ENCODE measurements around the gene REEP5.
"Not testable (repeated sequence)": the region's sequence is repeated elsewhere in the genome, so short reads cannot be mapped to it uniquely, and the experiment has no call there.

The REEP5 gene

DNA sequence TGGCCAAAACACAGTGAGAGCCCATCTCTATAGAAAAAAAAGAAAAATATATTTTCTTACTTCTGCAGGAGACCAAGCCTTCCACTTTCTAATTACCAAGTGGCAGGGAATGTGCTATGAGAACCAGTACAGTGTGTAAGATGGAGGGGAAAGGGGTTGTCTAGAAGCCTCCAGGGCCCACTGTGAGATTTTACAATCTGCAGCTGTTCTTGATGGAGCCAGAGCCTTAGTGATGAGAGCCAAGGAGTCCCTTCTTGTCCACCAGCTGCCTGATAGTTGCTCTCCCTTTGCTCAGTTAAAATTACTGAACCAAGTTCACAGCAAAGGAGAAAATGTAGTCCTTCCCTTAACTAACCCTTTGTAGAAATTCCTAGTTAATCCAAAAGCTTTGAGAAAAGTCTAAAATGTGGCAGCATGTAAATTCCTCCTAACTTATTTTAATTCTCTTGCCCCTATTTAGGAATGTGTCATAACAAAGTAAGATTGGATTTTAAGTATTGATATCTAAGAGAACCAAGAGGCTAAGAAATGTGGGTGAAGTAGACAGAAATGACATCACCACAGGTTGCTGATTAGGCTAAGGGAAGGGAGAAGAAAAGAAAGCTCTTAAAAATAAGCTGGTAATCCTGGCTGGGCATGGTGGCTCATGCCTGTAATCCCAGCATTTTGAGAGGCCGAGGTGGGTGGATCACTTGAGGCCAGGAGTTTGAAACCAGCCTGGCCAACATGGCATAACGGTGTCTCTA is 41.6 kb downstream of the REEP5 start:
- no peak for DNase-seq

GRCh38 chr5:112878760-112879159 is 43.3 kb downstream of the REEP5 start:
- DNase-seq: peak; percentile 52

GRCh38 chr5:112878101-112878500 is 43.9 kb downstream of the REEP5 start:
- no peak for DNase-seq

GRCh38 chr5:112876362-112876761 is 45.7 kb downstream of the REEP5 start:
- DNase-seq: no peak

GRCh38 chr5:112870966-112871365 is 51.1 kb downstream of the REEP5 start:
- DNase-seq: no peak

DNA sequence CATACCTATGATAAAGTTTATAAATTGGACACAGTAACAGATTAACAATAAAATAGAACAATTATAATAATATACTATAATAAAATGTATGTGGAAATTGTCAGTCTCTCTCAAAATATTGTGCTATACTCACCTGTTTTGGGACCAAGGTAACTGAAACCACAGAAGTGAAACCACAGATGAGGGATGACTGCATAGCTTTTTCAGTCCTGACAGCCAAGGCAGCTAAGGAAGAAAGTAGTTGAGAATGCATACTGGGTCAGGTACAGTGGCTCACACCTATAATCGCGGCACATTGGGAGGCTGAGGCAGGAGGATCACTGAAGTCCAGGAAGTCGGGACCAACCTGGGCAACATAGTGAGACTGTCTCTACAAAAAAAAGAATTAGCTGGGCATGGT is 52.1 kb downstream of the REEP5 start:
- no peak for DNase-seq

DNA sequence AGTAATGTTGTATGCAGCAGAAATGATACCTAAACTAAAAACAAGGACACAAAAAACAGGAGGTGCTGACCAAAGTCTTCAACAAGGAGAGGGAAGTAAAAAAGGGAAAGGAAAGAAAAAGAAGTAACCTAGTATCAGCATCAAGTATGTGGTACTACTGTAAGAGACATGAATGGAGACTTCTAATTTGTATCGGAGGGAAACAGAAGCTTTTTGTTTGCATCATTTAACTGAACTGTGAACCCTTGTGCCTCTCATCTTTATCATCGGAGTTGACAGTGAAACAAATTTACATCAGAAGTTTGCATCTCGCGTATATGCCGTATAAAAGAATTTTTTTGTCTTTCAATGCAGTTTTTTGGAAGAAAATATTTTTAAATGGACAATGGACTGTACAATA is 54.6 kb downstream of the REEP5 start:
- no peak for DNase-seq

GRCh38 chr5:112866739-112867138 is 55.3 kb downstream of the REEP5 start:
- DNase-seq: no peak

DNA sequence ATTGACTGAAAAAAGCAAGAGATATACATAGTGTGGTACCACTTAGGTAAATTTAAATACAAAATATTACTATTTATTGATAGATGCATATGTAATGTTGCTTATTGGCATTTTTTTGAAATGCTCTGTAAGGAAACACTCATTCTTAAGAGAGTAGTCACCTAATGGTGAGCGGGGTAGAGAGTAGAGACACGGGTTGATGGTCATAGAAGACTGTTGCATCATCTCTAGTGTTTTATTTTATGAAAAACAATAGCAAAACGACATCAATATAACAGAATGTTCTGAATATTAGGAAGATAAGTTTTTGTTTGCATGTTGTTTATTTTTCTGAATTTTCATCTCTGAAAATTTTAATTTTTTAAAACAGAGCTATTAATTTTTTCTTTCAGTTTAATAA is 56.9 kb downstream of the REEP5 start:
- no peak for DNase-seq

- DNase-seq: no peak
These were observed 58.5 kb downstream of the REEP5 start for GRCh38 chr5:112863549-112863948.

DNA sequence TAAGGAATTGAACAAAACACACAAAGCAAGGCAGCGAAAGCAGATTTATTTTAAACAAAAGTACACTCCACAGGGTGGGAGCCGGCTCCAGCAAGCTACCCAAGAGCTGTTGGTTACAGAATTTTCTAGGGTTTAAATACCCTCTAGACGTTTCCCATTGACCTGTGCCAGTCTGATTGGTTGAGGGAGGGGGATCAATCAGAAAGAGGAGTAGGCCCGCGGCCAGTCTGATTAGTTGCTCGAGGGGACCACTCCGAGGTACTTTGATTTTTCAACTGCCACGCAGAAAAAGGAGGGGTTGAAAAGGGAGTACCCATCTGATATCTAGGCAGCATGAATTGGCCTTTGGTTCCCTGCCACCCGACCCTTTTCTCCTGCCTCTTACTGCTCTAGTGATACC is 59.9 kb downstream of the REEP5 start:
- DNase-seq: no peak

DNA sequence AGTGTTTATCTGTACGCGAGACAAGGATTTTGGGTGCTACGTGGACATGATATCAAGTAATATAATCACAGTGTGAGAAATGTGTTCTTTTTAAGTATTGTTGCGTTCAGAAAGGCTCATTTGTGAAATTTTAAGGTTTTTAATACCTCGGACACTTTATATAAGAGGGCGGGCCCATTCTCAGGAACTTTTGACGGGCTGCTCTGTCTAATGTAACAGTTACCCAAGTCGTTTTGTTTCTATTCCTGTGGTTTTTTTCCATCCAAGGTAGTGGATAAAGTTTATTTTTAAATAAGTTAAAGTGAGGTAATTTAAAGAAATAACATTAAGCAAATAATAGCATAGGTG is 60.4 kb downstream of the REEP5 start:
- DNase-seq: no peak

DNA sequence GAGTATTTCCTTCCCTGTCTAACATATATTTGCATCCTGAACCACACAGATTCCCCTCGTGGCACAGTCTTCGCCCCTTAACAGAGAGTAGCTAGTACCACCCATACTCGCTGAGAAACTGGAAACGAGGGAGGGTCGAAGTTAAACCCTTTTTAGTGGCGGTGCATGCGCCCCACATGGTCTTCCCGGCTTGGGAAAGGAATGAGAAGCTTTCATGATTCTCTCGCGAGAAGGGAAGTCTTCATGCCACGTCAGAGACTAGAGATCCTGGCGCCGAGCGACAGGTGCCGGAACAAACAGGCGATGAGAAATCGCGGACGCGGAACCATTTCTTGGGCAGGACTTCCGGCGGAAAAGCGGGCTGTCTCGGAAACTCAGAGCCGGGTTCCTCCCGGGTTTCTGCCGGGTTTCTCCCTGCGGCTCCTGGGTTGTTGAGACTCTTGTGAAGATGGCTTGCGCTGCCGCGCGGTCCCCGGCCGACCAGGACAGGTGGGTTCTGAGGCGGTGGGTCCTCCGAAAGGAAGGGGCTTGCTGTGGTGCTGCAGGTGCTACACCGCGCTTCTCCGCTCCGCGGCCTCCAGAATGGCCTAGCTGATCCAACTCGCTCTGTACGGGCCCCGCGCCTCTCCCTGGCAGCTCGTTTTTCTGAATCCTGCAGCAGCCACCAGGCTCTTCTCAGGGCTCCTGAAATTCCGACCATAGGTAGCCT is 60.9 kb downstream of the REEP5 start, which contains the start of gene SRP19:
Gene SRP19 (plus strand): TSS at position 359 of the 709 bp plus-strand sequence. CDS start 90 bp downstream, at position 449.
- peak; percentile 94 for DNase-seq

DNA sequence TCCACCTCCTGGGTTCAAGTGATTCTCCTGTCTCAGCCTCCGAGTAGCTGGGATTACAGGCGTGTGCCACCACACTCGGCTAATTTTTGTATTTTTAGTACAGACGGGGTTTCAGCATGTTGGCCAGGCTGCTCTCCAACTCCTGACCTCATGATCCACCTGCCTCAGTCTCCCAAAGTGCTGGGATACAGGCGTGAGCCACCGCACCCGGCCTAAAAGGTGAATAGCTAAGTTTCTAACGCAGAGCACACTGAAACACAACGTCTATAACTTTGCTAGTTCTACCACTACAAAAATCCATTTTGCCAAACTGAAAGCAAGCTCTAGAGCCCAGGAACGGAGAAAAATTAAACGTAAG is 61.5 kb downstream of the REEP5 start:
- not testable (repeated sequence) for DNase-seq

GRCh38 chr5:112857866-112858265 is 64.2 kb downstream of the REEP5 start:
- no peak for DNase-seq

DNA sequence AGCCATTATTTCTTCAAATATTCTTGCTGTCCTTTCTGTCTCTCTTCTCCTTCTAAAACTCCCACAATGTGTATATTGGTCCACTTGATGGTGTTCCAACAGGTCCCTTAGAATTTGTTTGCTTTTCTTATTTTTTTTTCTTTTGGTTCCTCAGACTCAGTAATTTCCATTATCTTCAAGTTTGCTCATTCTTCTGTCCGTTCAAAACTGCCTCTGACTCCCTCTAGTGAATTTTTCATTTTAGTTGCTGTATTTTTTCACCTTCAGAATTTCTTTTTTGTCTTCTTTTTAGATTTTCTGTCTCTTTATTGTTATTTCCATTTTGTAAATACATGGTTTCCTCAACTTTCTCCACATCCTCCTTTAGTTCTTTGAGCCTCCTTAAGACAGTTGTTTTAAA is 67.4 kb downstream of the REEP5 start:
- DNase-seq: no peak

- no peak for DNase-seq
These were observed 72.1 kb downstream of the REEP5 start for GRCh38 chr5:112849912-112850311.

DNA sequence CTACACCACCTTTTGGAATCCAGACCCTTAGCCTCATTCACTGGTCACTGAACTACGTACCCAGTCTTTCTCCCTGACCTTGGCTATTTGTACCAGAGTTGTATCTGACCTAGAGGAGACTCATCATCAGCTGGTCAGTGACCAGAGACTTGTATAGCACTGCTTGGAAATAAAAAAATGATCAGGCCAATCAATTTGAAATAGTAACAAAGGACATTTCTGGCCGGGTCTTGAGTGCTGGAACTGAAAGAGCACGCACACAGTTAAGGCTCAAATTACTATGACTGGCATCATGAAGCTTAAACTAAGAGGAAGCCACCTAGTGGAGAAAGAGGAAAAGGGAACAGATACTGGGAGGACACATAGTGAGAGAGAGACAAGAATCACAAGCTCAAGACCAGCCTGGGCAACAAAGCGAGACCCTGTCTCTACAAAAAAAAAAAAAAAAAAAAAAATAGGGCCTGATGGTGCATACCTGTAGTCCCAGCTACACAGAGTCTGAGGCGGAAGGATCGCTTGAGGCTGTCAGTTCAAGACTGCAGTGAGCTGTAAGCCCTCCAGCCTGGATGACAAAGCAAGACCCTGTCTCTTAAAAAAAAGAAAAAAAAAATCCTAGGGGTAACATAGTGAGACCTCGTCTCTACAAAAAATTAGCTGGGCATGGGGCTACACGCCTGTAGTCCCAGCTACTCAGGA is 73.8 kb downstream of the REEP5 start:
- DNase-seq: no peak

DNA sequence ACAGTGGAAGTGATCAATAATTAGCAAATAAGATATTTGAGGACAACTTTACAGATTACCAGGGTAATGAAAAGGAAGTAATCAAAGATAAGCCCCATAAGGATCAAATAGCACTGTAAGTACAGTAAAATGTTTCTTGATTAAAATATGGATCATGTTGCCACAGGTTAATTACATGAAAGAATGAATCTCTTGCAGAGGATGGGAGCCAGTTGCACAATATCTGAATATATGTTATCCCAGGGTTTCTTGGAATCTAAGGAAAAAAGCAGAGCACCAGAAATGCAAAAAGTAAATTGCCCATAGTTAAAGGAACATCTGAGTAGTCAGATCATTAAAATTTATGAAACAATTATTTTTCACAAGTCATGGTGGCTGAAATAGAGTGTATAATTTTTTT is 74.7 kb downstream of the REEP5 start:
- DNase-seq: no peak

- DNase-seq: no peak
These were observed 75.5 kb downstream of the REEP5 start for GRCh38 chr5:112846556-112846955.

GRCh38 chr5:112844489-112844888 is 77.5 kb downstream of the REEP5 start:
- DNase-seq: no peak

DNA sequence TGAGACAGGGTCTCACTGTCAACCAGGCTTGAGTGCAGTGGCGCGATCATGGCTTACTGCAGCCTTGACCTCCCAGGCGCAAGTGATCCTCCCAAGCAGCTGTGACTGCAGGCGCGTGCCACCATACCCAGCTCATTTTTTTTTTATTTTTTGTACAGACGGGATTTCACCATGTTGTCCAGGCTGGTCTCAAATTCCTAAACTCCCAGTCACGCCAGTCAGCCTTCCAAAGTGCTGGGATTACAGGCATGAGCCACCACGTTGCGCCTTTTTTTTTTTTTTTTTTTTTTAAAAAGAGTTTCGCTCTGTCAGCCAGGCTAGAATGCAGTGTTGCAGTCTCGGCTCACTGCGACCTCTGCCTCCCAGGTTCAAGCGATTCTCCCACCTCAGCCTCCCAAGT is 88.1 kb downstream of the REEP5 start:
- DNase-seq: no peak

- DNase-seq: no peak
These were observed 91.6 kb downstream of the REEP5 start for GRCh38 chr5:112830378-112830777.
